ENCODE measurements around the gene PLD1. TPM values are rescaled to one million over a fixed set of nuclear protein-coding genes. Genes with fewer than 3 reads are reported as not detected.

The PLD1 gene
- total and polyA plus RNA-seq, 10 of the 15 experiments (the other 5 are each of a cell fraction or from before 2014, with no cell fraction given): 2.9 to 108 (median 3.6) TPM

- no peak for TF ChIP-seq NFXL1 (IDR thresholded peaks at IDR 0.05; ENCODE audit: borderline replicate concordance)
- peak; percentile 24 to 63 (median 41); a peak in 4 of 6 replicates for TF ChIP-seq CTCF (IDR thresholded peaks at IDR 0.05 in 2 of 3, conservative IDR thresholded peaks at IDR 0.05 in 1 of 3; ENCODE audit: control insufficient read depth in 2 of 3, extremely low read depth in 1 of 3, insufficient read depth in 1 of 3, low read depth in 3 of 3, low read length in 3 of 3)
- no peak for TF ChIP-seq RELA (IDR thresholded peaks at IDR 0.05; ENCODE audit: borderline replicate concordance, partially characterized antibody)
- TF ChIP-seq MAX (IDR thresholded peaks at IDR 0.05; ENCODE audit: low read depth, low read length): no peak
- no peak for TF ChIP-seq STAT1 (conservative IDR thresholded peaks at IDR 0.05)
- no peak for TF ChIP-seq ZNF274 (IDR thresholded peaks at IDR 0.05; ENCODE audit: insufficient read depth, insufficient read length)
These were observed 106.3 kb downstream of the PLD1 start (continued) for GRCh38 chr3:171704002-171704401.

GRCh38 chr3:171703144-171703543 lies 107.1 kb downstream of the PLD1 start:
- no peak for ATAC-seq
- ChIA-PET RAD21 (ENCODE audit: unreplicated experiment) (interaction anchor here (1.3 kb wide), 1 partner anchor 127 kb away, joined by 4 read pairs; no protein-coding TSS in a partner anchor), POLR2A (no interaction called here), CTCF (interaction anchor here (0.7 to 5.4 kb wide), 5 partner anchors 66 to 131 kb away, joined by 3 to 37 read pairs (median 4); no protein-coding TSS in a partner anchor), SMC1A (ENCODE audit: uncharacterized antibody, unreplicated experiment) (interaction anchor here (0.5 to 1.9 kb wide), 6 partner anchors 10 to 131 kb away, joined by 3 to 6 read pairs (median 5); no protein-coding TSS in a partner anchor)
- H3K4me1 ChIP-seq (ENCODE audit: control insufficient read depth, insufficient read depth, low read length): no peaks in the 10 kb centered on the region
- H3K4me2 ChIP-seq (ENCODE audit: control insufficient read depth, insufficient read depth): no peak overlapping the region
- no peak for FAIRE-seq
- no peak overlapping the region for H3K4me3 ChIP-seq
- H3K9ac ChIP-seq (ENCODE audit: control insufficient read depth, insufficient read depth, low read length): no peak overlapping the region
- in situ Hi-C loops (cut with MboI): no loop called here
- 82% methylated on average over 2 of the region's 2 CpGs for WGBS (ENCODE audit: insufficient coverage, insufficient replicate concordance, low lambda C conversion rate, missing lambda C conversion rate)
- H3K27ac ChIP-seq (ENCODE audit: control insufficient read depth, insufficient read depth): no peak overlapping the region
- H4K20me1 ChIP-seq (ENCODE audit: control insufficient read depth, insufficient read depth): no peaks in the 10 kb centered on the region
- H3K9me3 ChIP-seq (replicated peaks; ENCODE audit: control insufficient read depth, insufficient read depth, low read length): no peaks in the 10 kb centered on the region; the same call in 1 of the 3 replicates
- intact Hi-C loops (cut with micrococcal nuclease; ENCODE audit: unreplicated experiment): loop anchor here (5.0 kb wide), 2 partner anchors 69 to 129 kb away; no protein-coding TSS in a partner anchor
- no peak overlapping the region for H2AFZ ChIP-seq (ENCODE audit: control insufficient read depth, low read depth, low read length)
- no peak for DNase-seq (ENCODE audit: low read depth, low spot score)
- no peaks in the 10 kb centered on the region; a peak in 1 of 4 replicates for H3K27me3 ChIP-seq (replicated peaks in 1 of 2; ENCODE audit: control insufficient read depth in 2 of 2, insufficient read depth in 2 of 2, low read length in 1 of 2)
- no TSS peak for BruUV-seq (replicated peaks)
- no peaks in the 10 kb centered on the region for H3K36me3 ChIP-seq (ENCODE audit: control insufficient read depth in 2 of 2, insufficient read depth in 2 of 2, low read length in 1 of 2)
- H3K79me2 ChIP-seq (ENCODE audit: control insufficient read depth, insufficient read depth, low read length): no peaks in the 10 kb centered on the region
- no peak for TF ChIP-seq BCL3 (IDR thresholded peaks at IDR 0.05; ENCODE audit: borderline replicate concordance, insufficient read depth, low read depth, low read length, poor library complexity, severe bottlenecking)
- TF ChIP-seq CHD4 (IDR thresholded peaks at IDR 0.05): no peak
- TF ChIP-seq NFYA (IDR thresholded peaks at IDR 0.05; ENCODE audit: borderline replicate concordance, low read depth, low read length): no peak
- no peak for TF ChIP-seq PAX5 (IDR thresholded peaks at IDR 0.05; ENCODE audit: borderline replicate concordance, low read depth, low read length)
- no peak for TF ChIP-seq RAD21 (IDR thresholded peaks at IDR 0.05; ENCODE audit: insufficient read depth, low read depth, low read length)
- TF ChIP-seq SREBF2 (IDR thresholded peaks at IDR 0.05; ENCODE audit: low read length): no peak
- TF ChIP-seq ZNF622 (IDR thresholded peaks at IDR 0.05): no peak
- TF ChIP-seq HDGF (IDR thresholded peaks at IDR 0.05): no peak
- no peak for TF ChIP-seq EP300 (IDR thresholded peaks at IDR 0.05; ENCODE audit: borderline replicate concordance in 1 of 2, control insufficient read depth in 1 of 2, low read depth in 2 of 2, low read length in 2 of 2)
- TF ChIP-seq CHD2 (IDR thresholded peaks at IDR 0.05; ENCODE audit: borderline replicate concordance, low read depth, low read length): no peak
- TF ChIP-seq YBX1 (IDR thresholded peaks at IDR 0.05): no peak
- TF ChIP-seq TARDBP (IDR thresholded peaks at IDR 0.05; ENCODE audit: borderline replicate concordance): no peak
- TF ChIP-seq POLR2AphosphoS5 (IDR thresholded peaks at IDR 0.05; ENCODE audit: low read length): no peak
- TF ChIP-seq CBX5 (IDR thresholded peaks at IDR 0.05; ENCODE audit: low read depth): no peak

Data from GM12878 (cell line).